ENCODE results near the gene COX8A. TPM values are rescaled to one million over a fixed set of nuclear protein-coding genes. Genes with fewer than 3 reads are reported as not detected.
"Not testable (repeated sequence)": the region's sequence is repeated elsewhere in the genome, so short reads cannot be mapped to it uniquely, and the experiment has no call there.

Gene COX8A
- total RNA-seq, 1 donor from 2014 or later = 86.0 TPM

GRCh38 chr11:63969461-63969860, 5.0 kb upstream of the COX8A start:
- no peak overlapping the region for H2AFZ ChIP-seq (replicated peaks)
- no peaks in the 10 kb centered on the region for H4K20me1 ChIP-seq (ENCODE audit: low read depth)
- H3K4me2 ChIP-seq = no peak overlapping the region
- no peak overlapping the region for H3K9ac ChIP-seq
- no peaks in the 10 kb centered on the region for H3K36me3 ChIP-seq
- Mint-ChIP-seq H3K9me3 (peaks cover 2% of the 10 kb centered on the region), H3K4me3 (no peak overlapping the region), H3K4me1 (peaks cover 10% of the 10 kb centered on the region), H3K27me3 (ENCODE audit: insufficient read depth, low read depth) (peaks cover 4% of the 10 kb centered on the region), H3K27ac (peak overlapping the region; percentile 65), H3K36me3 (no peaks in the 10 kb centered on the region)
- no peak overlapping the region for H3K4me3 ChIP-seq
- H3K9me3 ChIP-seq (ENCODE audit: low read depth) = no peaks in the 10 kb centered on the region
- TF ChIP-seq EZH2phosphoT487 (IDR thresholded peaks at IDR 0.05) (no peak), CTCF (IDR thresholded peaks at IDR 0.05) (no peak), EZH2 (IDR thresholded peaks at IDR 0.05) (no peak)
- H3K4me1 ChIP-seq = no peaks in the 10 kb centered on the region
- no peaks in the 10 kb centered on the region for H3K79me2 ChIP-seq (ENCODE audit: low read depth)
- peaks cover 14% of the 10 kb centered on the region for H3K27me3 ChIP-seq
- peaks cover 8% of the 10 kb centered on the region for H3F3A ChIP-seq (ENCODE audit: low read depth)
- no peak overlapping the region for H3K27ac ChIP-seq
- DNase-seq (ENCODE audit: low spot score) = no peak

- no peaks in the 10 kb centered on the region for H3K9me3 ChIP-seq (ENCODE audit: low read depth)
- peaks cover 2% of the 10 kb centered on the region for H3K9me3 Mint-ChIP-seq
- peaks cover 8% of the 10 kb centered on the region for H4K20me1 ChIP-seq (ENCODE audit: low read depth)
- H3K27ac ChIP-seq = no peak overlapping the region
- peaks cover 16% of the 10 kb centered on the region for H3K4me1 Mint-ChIP-seq
- TF ChIP-seq EZH2phosphoT487 (IDR thresholded peaks at IDR 0.05) (no peak), CTCF (IDR thresholded peaks at IDR 0.05) (no peak), EZH2 (IDR thresholded peaks at IDR 0.05) (no peak)
- H3K36me3 Mint-ChIP-seq = no peaks in the 10 kb centered on the region
- DNase-seq (ENCODE audit: low spot score) = no peak
- no peak overlapping the region for H3K4me3 ChIP-seq
- peaks cover 8% of the 10 kb centered on the region for H3K4me1 ChIP-seq
- no peak overlapping the region for H3K4me2 ChIP-seq
- H2AFZ ChIP-seq (replicated peaks) = no peak overlapping the region
- H3K79me2 ChIP-seq (ENCODE audit: low read depth) = peaks cover 13% of the 10 kb centered on the region
- no peaks in the 10 kb centered on the region for H3K36me3 ChIP-seq
- peaks cover 14% of the 10 kb centered on the region for H3K27me3 ChIP-seq
- no peak overlapping the region for H3K9ac ChIP-seq
- H3K4me3 Mint-ChIP-seq = no peak overlapping the region
- no peak overlapping the region for H3K27ac Mint-ChIP-seq
- H3K27me3 Mint-ChIP-seq (ENCODE audit: insufficient read depth, low read depth) = peaks cover 5% of the 10 kb centered on the region
- peaks cover 23% of the 10 kb centered on the region for H3F3A ChIP-seq (ENCODE audit: low read depth)
Observed at GRCh38 chr11:63970902-63971301, 3.5 kb upstream of the COX8A start.

GRCh38 chr11:63973912-63974258, 535 bp upstream of the COX8A start:
- H3K9me3 ChIP-seq (ENCODE audit: low read depth); H3K9me3 Mint-ChIP-seq; H3K27me3 Mint-ChIP-seq (ENCODE audit: insufficient read depth, low read depth); H3K9ac ChIP-seq; H3K36me3 Mint-ChIP-seq; DNase-seq (ENCODE audit: low spot score); H3K36me3 ChIP-seq; H3K4me2 ChIP-seq; H2AFZ ChIP-seq (replicated peaks); H3K27ac ChIP-seq: not testable (repeated sequence)
- H3K79me2 ChIP-seq (ENCODE audit: low read depth) = peaks cover 42% of the 10 kb centered on the region
- H3K4me1 ChIP-seq = peaks cover 30% of the 10 kb centered on the region
- Mint-ChIP-seq H3K4me3 (peak overlapping the region; percentile 100), H3K27ac (peak overlapping the region; percentile 100), H3K4me1 (peaks cover 39% of the 10 kb centered on the region)
- H3K27me3 ChIP-seq = peaks cover 14% of the 10 kb centered on the region
- H3F3A ChIP-seq (ENCODE audit: low read depth) = peaks cover 53% of the 10 kb centered on the region
- peak overlapping the region; percentile 27 for H3K4me3 ChIP-seq
- peaks cover 38% of the 10 kb centered on the region for H4K20me1 ChIP-seq (ENCODE audit: low read depth)

GRCh38 chr11:63978551-63979239, 4.3 kb downstream of the COX8A start:
- Histone ChIP-seq H3K4me2 (peak overlapping the region; percentile 27), H3K9ac (no peak overlapping the region), H3K27me3 (no peaks in the 10 kb centered on the region), H4K20me1 (ENCODE audit: low read depth) (peaks cover 49% of the 10 kb centered on the region), H3K4me1 (peaks cover 30% of the 10 kb centered on the region), H3K4me3 (no peak overlapping the region), H2AFZ (replicated peaks) (no peak overlapping the region), H3K36me3 (no peaks in the 10 kb centered on the region), H3K27ac (peak overlapping the region; percentile 39), H3K79me2 (ENCODE audit: low read depth) (peaks cover 83% of the 10 kb centered on the region), H3K9me3 (ENCODE audit: low read depth) (no peaks in the 10 kb centered on the region), H3F3A (ENCODE audit: low read depth) (peaks cover 50% of the 10 kb centered on the region)
- H3K4me1 Mint-ChIP-seq = peaks cover 45% of the 10 kb centered on the region
- H3K27ac Mint-ChIP-seq = no peak overlapping the region
- peak overlapping the region; percentile 76 for H3K4me3 Mint-ChIP-seq
- H3K36me3 Mint-ChIP-seq = peaks cover 7% of the 10 kb centered on the region
- no peaks in the 10 kb centered on the region for H3K9me3 Mint-ChIP-seq
- H3K27me3 Mint-ChIP-seq (ENCODE audit: insufficient read depth, low read depth) = peaks cover 9% of the 10 kb centered on the region
- TF ChIP-seq EZH2 (IDR thresholded peaks at IDR 0.05) (no peak), CTCF (IDR thresholded peaks at IDR 0.05) (no peak), EZH2phosphoT487 (IDR thresholded peaks at IDR 0.05) (no peak)
- no peak for DNase-seq (ENCODE audit: low spot score)

Data from neural progenitor cell (in vitro differentiated cells).